HL-60 (cell line): Measurements from ENCODE around the gene ANKS1A.

Source experiments
- DNase-seq, 2 experiments: peaks; one replicate each; pipeline ENCODE4 v3.0.0-alpha.2; 2010 to 2020; ENCODE audit warnings: low read depth in 1 of 2, low spot score in 1 of 2
- H3K27ac ChIP-seq: fragments of 250-450 bp; sonication (Bioruptor Pico); replicated peaks from 2 replicates; pipeline ENCODE4 v1.5.1; 2020; ENCODE audit warnings: mild to moderate bottlenecking, moderate library complexity
- H3K27me3 ChIP-seq: fragments of 250-450 bp; sonication (Bioruptor Pico); 2 replicates; pipeline ENCODE4 v1.5.1; 2021; ENCODE audit warnings: mild to moderate bottlenecking, moderate library complexity; ENCODE audit not compliant: insufficient read depth, poor library complexity, severe bottlenecking
- H3K4me3 ChIP-seq: replicated peaks from 2 replicates; pipeline ENCODE4 v1.5.1; 2011; ENCODE audit warnings: mild to moderate bottlenecking, control low read depth, low read length; ENCODE audit not compliant: insufficient read depth
- CTCF ChIP-seq: IDR thresholded peaks from one replicate; pipeline ENCODE4 v1.5.1; 2011; ENCODE audit warnings: low read length, control low read depth, inconsistent platforms; ENCODE audit not compliant: insufficient read depth
- GABPA ChIP-seq: IDR thresholded peaks from 2 replicates; pipeline ENCODE4 v1.6.1; 2012; ENCODE audit warnings: low read depth
- POLR2AphosphoS5 ChIP-seq: IDR thresholded peaks from 2 replicates; pipeline ENCODE4 v1.6.1; 2012; ENCODE audit warnings: low read depth
- REST ChIP-seq: IDR thresholded peaks from 2 replicates; pipeline ENCODE4 v1.6.1; 2012; ENCODE audit warnings: low read depth; ENCODE audit not compliant: insufficient replicate concordance
- SPI1 ChIP-seq: IDR thresholded peaks from 2 replicates; pipeline ENCODE4 v1.6.1; 2012; ENCODE audit warnings: low read depth, mild to moderate bottlenecking, borderline replicate concordance

Gene ANKS1A

GRCh38 chr6:35086636-35087360 lies 197.7 kb downstream of the ANKS1A start:
- Histone ChIP-seq H3K4me3 (no peak overlapping the region), H3K27me3 (no peaks in the 10 kb centered on the region), H3K27ac (no peak overlapping the region)
- TF ChIP-seq POLR2AphosphoS5: no peak
- TF ChIP-seq GABPA: no peak
- no peak for TF ChIP-seq REST
- TF ChIP-seq SPI1: no peak
- TF ChIP-seq CTCF: no peak
- no peak for DNase-seq

GRCh38 chr6:35087361-35088280 lies 198.6 kb downstream of the ANKS1A start:
- no peak for DNase-seq
- Histone ChIP-seq H3K27me3 (no peaks in the 10 kb centered on the region), H3K27ac (no peak overlapping the region), H3K4me3 (no peak overlapping the region)
- TF ChIP-seq GABPA (no peak), POLR2AphosphoS5 (no peak), REST (no peak), CTCF (no peak)

- H3K27ac ChIP-seq: no peak overlapping the region
- no peak for DNase-seq
- TF ChIP-seq GABPA (no peak), REST (no peak)
- no peaks in the 10 kb centered on the region for H3K27me3 ChIP-seq
- H3K4me3 ChIP-seq: no peak overlapping the region
Observed at GRCh38 chr6:35088281-35089215, 199.5 kb downstream of the ANKS1A start.
